ENCODE data around the gene EHD4. TPM values are rescaled to one million over a fixed set of nuclear protein-coding genes. Genes with fewer than 3 reads are reported as not detected.

The EHD4 gene
- total RNA-seq, 1 donor from 2014 or later: 64.9 TPM

DNA sequence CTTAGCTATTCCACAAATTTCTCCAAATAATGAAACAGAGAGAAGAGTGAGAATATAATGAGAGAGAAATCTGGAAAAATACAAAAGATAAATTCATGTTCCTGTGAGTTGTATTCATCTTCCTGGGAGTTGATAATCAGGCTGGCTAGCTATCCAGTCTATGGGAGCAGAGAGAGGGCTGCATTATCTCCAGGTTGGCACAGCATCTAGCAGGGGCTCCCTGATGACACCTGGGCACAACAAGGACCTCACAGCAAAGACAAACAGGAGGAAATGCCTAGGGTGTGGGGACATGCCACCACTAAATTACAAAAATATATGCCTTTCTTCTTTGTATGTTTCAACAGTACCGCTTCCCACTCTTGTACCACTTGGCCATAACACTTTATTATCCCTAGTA is 1.9 kb downstream of the EHD4 start:
- Mint-ChIP-seq H3K27me3 (ENCODE audit: unreplicated experiment) (peaks cover 9% of the 10 kb centered on the region), H3K4me3 (ENCODE audit: unreplicated experiment) (peak overlapping the region; percentile 92), H3K9me3 (ENCODE audit: unreplicated experiment) (no peaks in the 10 kb centered on the region), H3K27ac (ENCODE audit: unreplicated experiment) (peak overlapping the region; percentile 93), H3K4me1 (ENCODE audit: unreplicated experiment) (peaks cover 46% of the 10 kb centered on the region), H3K36me3 (ENCODE audit: low read depth, unreplicated experiment) (peaks cover 6% of the 10 kb centered on the region)
- TF ChIP-seq, protein P1, sequence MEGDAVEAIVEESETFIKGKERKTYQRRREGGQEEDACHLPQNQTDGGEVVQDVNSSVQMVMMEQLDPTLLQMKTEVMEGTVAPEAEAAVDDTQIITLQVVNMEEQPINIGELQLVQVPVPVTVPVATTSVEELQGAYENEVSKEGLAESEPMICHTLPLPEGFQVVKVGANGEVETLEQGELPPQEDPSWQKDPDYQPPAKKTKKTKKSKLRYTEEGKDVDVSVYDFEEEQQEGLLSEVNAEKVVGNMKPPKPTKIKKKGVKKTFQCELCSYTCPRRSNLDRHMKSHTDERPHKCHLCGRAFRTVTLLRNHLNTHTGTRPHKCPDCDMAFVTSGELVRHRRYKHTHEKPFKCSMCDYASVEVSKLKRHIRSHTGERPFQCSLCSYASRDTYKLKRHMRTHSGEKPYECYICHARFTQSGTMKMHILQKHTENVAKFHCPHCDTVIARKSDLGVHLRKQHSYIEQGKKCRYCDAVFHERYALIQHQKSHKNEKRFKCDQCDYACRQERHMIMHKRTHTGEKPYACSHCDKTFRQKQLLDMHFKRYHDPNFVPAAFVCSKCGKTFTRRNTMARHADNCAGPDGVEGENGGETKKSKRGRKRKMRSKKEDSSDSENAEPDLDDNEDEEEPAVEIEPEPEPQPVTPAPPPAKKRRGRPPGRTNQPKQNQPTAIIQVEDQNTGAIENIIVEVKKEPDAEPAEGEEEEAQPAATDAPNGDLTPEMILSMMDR (IDR thresholded peaks at IDR 0.05; ENCODE audit: unreplicated experiment): no peak
- no peak for DNase-seq (ENCODE audit: low spot score)

DNA sequence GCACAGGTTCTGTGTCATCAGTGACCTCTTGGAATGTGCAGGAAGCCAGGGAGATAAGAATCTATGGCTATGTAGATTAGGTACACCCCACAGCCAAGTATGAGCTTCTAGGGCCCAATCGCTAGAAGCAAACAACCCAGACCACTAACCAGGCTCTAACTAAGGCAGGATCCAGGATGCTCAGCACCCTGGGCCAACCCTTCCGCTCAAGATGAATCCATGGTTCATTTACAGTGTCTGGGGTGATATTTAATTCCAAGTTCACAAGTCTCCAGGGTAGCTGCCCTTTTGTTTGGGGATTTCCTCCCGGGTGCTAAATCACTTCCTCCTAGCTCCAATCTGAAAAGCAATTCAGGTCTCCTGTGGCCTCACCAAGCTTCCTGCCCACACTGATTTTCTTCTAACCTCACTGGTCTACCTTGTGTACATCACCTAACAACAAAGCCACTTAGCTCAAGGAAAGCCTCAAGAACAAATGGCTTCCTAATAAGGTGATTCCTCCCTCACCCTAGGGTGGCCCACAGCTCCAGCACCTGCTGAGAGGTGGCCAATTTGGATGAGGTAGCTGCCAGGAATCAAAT is 2.4 kb downstream of the EHD4 start:
- no peak for DNase-seq (ENCODE audit: low spot score)
- H3K27ac Mint-ChIP-seq (ENCODE audit: unreplicated experiment): peak overlapping the region; percentile 93
- H3K36me3 Mint-ChIP-seq (ENCODE audit: low read depth, unreplicated experiment): peaks cover 6% of the 10 kb centered on the region
- peaks cover 46% of the 10 kb centered on the region for H3K4me1 Mint-ChIP-seq (ENCODE audit: unreplicated experiment)
- peaks cover 9% of the 10 kb centered on the region for H3K27me3 Mint-ChIP-seq (ENCODE audit: unreplicated experiment)
- peak overlapping the region; percentile 92 for H3K4me3 Mint-ChIP-seq (ENCODE audit: unreplicated experiment)
- no peaks in the 10 kb centered on the region for H3K9me3 Mint-ChIP-seq (ENCODE audit: unreplicated experiment)
- TF ChIP-seq, protein P1 (IDR thresholded peaks at IDR 0.05; ENCODE audit: unreplicated experiment): no peak

DNA sequence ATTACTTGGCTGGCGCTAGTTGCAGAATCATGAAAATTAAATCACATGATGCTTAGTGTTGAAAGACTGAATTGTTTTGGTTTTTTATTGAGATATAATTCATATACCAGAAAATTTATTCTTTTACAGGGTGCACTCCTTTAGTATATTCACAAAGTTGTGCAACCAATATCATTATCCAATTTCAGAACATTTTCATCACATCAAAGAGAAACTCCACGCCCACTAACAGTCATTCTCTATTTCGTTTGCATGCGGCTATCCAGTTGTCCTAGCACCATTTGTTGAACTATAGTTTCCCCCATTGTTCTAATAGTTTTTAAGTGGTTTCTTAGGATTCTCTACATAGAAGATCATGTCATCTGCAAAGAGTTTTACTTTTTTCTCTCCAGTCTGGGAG is 3.7 kb downstream of the EHD4 start:
- H3K27ac Mint-ChIP-seq (ENCODE audit: unreplicated experiment): no peak overlapping the region
- peaks cover 46% of the 10 kb centered on the region for H3K4me1 Mint-ChIP-seq (ENCODE audit: unreplicated experiment)
- no peak for DNase-seq (ENCODE audit: low spot score)
- peaks cover 9% of the 10 kb centered on the region for H3K27me3 Mint-ChIP-seq (ENCODE audit: unreplicated experiment)
- TF ChIP-seq, protein P1 (IDR thresholded peaks at IDR 0.05; ENCODE audit: unreplicated experiment): no peak
- no peaks in the 10 kb centered on the region for H3K9me3 Mint-ChIP-seq (ENCODE audit: unreplicated experiment)
- peaks cover 6% of the 10 kb centered on the region for H3K36me3 Mint-ChIP-seq (ENCODE audit: low read depth, unreplicated experiment)
- H3K4me3 Mint-ChIP-seq (ENCODE audit: unreplicated experiment): no peak overlapping the region

DNA sequence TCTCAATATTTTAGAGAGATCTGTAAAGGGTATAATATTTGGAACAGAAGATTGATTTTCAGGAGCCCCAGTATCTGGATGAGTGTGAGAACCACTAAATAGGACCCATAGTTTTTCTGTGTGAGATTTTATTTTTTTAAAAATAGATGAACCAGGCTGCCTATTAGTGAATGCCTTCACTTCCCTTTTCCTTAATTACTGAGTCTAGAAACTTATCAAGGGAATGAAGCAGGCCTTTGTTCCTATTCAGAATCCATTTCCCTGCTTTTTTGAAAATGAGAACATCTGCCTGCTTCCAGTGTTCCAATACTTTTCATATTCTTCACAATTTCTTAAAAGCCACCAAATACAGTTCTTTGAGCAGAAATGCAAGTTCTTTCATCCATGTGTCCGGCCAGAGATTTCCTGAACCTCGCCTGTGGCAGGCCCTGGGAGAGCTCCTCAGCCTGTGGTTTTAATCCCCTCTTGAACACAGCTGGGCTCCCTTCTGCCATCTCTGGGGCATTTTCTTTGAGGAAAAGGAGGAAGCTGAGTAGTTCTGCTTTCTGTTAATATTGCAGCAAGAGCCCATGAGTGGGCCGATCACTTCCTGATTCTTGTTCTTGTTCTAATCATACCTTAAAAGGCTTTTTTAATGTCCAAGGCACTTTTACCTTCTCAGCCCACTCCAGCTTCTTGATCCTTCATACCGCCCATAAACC is 4.7 kb downstream of the EHD4 start:
- Mint-ChIP-seq H3K36me3 (ENCODE audit: low read depth, unreplicated experiment) (peaks cover 6% of the 10 kb centered on the region), H3K9me3 (ENCODE audit: unreplicated experiment) (no peaks in the 10 kb centered on the region), H3K27me3 (ENCODE audit: unreplicated experiment) (peaks cover 9% of the 10 kb centered on the region), H3K4me3 (ENCODE audit: unreplicated experiment) (no peak overlapping the region), H3K27ac (ENCODE audit: unreplicated experiment) (peak overlapping the region; percentile 72), H3K4me1 (ENCODE audit: unreplicated experiment) (peaks cover 46% of the 10 kb centered on the region)
- TF ChIP-seq, protein P1 (IDR thresholded peaks at IDR 0.05; ENCODE audit: unreplicated experiment): no peak
- no peak for DNase-seq (ENCODE audit: low spot score)

DNA sequence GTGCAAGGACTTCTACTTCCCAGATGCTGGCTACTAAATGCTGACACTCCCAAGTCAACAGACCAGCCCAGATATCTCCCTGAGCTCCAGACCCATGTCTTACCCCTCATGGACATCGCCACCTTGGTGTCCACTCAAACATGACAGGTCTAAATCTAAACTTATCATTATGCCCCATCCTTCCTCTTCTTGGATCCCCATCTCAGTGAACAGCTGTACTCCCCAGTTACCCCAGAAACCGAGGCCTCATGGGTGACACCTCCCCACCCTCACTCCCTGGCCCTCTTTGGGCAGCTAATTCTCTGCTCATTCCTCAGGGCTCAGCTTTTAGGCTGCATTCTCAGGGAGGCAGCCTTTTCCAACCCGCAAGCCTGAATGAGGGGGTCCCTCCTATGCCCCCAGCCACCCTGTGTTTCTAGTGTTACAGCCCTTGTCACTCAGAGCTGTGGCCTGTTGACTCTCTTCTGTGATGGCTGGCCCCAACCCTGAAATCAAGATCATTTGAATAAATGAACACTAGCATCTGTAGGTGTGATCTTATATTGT is 5.4 kb downstream of the EHD4 start:
- no peak for DNase-seq (ENCODE audit: low spot score)
- Mint-ChIP-seq H3K36me3 (ENCODE audit: low read depth, unreplicated experiment) (peaks cover 10% of the 10 kb centered on the region), H3K27ac (ENCODE audit: unreplicated experiment) (no peak overlapping the region), H3K4me1 (ENCODE audit: unreplicated experiment) (peaks cover 49% of the 10 kb centered on the region), H3K27me3 (ENCODE audit: unreplicated experiment) (peaks cover 9% of the 10 kb centered on the region), H3K4me3 (ENCODE audit: unreplicated experiment) (peak overlapping the region; percentile 72), H3K9me3 (ENCODE audit: unreplicated experiment) (no peaks in the 10 kb centered on the region)
- TF ChIP-seq, protein P1 (IDR thresholded peaks at IDR 0.05; ENCODE audit: unreplicated experiment): no peak
